DND-41 (cell line): ENCODE data around the gene GMPPA.

Source experiments
- ATAC-seq: fragments of 200-7000 bp; cut with Tn5 transposase; 3 replicates; pipeline ENCODE4 v1.9.1; 2021; ENCODE audit warnings: low read depth; ENCODE audit not compliant: insufficient read depth
- DNase-seq: peaks from one replicate; pipeline ENCODE4 v3.0.0-alpha.2; 2020
- H2AFZ ChIP-seq: 2 replicates; pipeline ENCODE4 v1.6.0; 2012; ENCODE audit warnings: low read depth, low read length
- H3K27ac ChIP-seq: 2 replicates; pipeline ENCODE4 v1.5.1; 2012; ENCODE audit warnings: low read length, inconsistent platforms
- H3K27me3 ChIP-seq: fragments of 200-600 bp; sonication (generic); 2 replicates; pipeline ENCODE4 v1.6.0; 2012; ENCODE audit warnings: low read length, mild to moderate bottlenecking, inconsistent platforms; ENCODE audit not compliant: insufficient read depth, poor library complexity
- H3K36me3 ChIP-seq: 2 replicates; pipeline ENCODE4 v1.5.1; 2012; ENCODE audit warnings: low read length, inconsistent platforms; ENCODE audit not compliant: insufficient read depth
- H3K4me1 ChIP-seq: 2 replicates; pipeline ENCODE4 v1.5.1; 2012; ENCODE audit warnings: mild to moderate bottlenecking, low read length; ENCODE audit not compliant: insufficient read depth
- H3K4me2 ChIP-seq: 2 replicates; pipeline ENCODE4 v1.6.0; 2012; ENCODE audit warnings: mild to moderate bottlenecking, moderate library complexity, low read length, inconsistent platforms; ENCODE audit not compliant: insufficient read depth
- H3K4me3 ChIP-seq, 2 experiments: fragments of 200-600 bp in 1 of 2; shearing (Covaris generic) in 1 of 2; 2 replicates each; pipeline ENCODE4 v1.5.1; 2012 to 2016; ENCODE audit warnings: inconsistent platforms in 2 of 2, low read length in 2 of 2, mild to moderate bottlenecking in 2 of 2, low read depth in 1 of 2, moderate library complexity in 1 of 2
- H3K79me2 ChIP-seq: 2 replicates; pipeline ENCODE4 v1.6.0; 2012; ENCODE audit warnings: low read length, inconsistent platforms; ENCODE audit not compliant: insufficient read depth
- H3K9ac ChIP-seq: 2 replicates; pipeline ENCODE4 v1.6.0; 2012; ENCODE audit warnings: low read depth, mild to moderate bottlenecking, inconsistent platforms, low read length, moderate library complexity
- H3K9me3 ChIP-seq: 2 replicates; pipeline ENCODE4 v1.5.1; 2012; ENCODE audit warnings: low read length, moderate library complexity, mild to moderate bottlenecking, inconsistent platforms; ENCODE audit not compliant: insufficient read depth, severe bottlenecking
- H4K20me1 ChIP-seq: 2 replicates; pipeline ENCODE4 v1.6.0; 2012; ENCODE audit warnings: low read length; ENCODE audit not compliant: insufficient read depth
- EZH2 ChIP-seq: IDR thresholded peaks from 3 replicates; pipeline ENCODE4 v1.6.1; 2012; ENCODE audit warnings: borderline replicate concordance, low read depth, mild to moderate bottlenecking, moderate library complexity, low read length, inconsistent platforms; ENCODE audit not compliant: severe bottlenecking
- TF ChIP-seq, protein P1 (sequence below): IDR thresholded peaks from 2 replicates; pipeline ENCODE4 v1.5.1; 2012; ENCODE audit warnings: borderline replicate concordance, low read length, moderate library complexity, mild to moderate bottlenecking; ENCODE audit not compliant: poor library complexity, severe bottlenecking; ENCODE audit errors: extremely low read depth

The GMPPA gene

GRCh38 chr2:219464286-219465032, 34.2 kb upstream of the GMPPA start:
- no peaks in the 10 kb centered on the region for H3K9me3 ChIP-seq

DNA sequence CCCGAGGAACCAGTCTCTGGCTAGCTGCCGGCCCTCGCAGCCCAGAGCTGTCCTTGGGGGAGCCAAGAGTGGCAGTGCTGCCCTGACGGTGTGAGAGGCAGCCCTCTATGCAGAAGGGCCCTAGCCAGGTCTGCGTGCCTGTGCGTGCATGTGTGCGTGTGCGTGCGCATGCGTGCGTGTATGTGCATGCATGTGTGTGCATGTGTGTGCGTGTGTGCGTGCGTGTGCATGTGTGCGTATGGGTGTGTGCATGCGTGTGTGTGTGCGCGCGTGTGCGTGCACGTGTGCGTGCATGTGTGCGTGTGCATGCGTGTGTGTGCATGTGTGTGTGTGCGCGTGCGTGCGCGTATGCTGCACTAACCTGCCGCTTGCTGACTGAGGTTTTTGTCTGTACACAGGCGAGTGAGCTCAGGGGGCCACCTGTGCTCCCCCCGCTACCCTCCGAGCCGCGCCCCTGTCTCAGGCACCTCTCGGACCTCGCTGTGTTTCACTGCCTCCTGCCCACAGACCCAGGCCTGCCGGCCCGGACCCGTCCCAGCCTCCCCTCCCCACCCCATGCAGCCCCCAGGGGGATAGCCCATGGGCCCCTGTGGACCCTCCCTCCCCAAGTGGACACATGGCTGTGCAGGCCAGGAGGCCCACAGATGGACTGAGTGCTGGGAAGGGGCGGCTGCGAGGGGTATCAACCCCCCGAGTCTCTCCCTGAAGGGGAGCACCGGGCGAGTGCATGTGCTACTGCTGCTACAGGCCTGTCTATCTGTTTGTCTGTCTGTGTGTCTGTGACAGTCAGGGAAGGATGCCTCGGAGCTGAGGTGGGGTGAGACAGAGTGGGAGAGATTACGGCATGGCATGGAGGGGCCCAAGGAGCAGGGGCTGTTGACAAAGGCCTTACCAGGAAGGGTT, 32.8 kb upstream of the GMPPA start:
- Histone ChIP-seq H3K4me3 (no peak overlapping the region), H3K4me2 (no peak overlapping the region), H3K36me3 (no peaks in the 10 kb centered on the region), H2AFZ (no peak overlapping the region), H3K9ac (no peak overlapping the region), H3K4me1 (no peaks in the 10 kb centered on the region), H4K20me1 (no peaks in the 10 kb centered on the region), H3K9me3 (no peaks in the 10 kb centered on the region), H3K27me3 (no peaks in the 10 kb centered on the region), H3K79me2 (no peaks in the 10 kb centered on the region), H3K27ac (no peak overlapping the region)
- DNase-seq: no peak
- no peak for ATAC-seq
- TF ChIP-seq EZH2: no peak

More at GRCh38 chr2:219464286-219465032, 34.2 kb upstream of the GMPPA start:
- ATAC-seq (no peak), DNase-seq (no peak)
- Histone ChIP-seq H3K79me2 (no peaks in the 10 kb centered on the region), H2AFZ (no peak overlapping the region), H3K4me2 (no peak overlapping the region), H3K27me3 (no peaks in the 10 kb centered on the region), H3K36me3 (no peaks in the 10 kb centered on the region), H4K20me1 (peaks cover 4% of the 10 kb centered on the region; the same call in 1 of the 2 replicates), H3K9ac (no peak overlapping the region), H3K27ac (no peak overlapping the region), H3K4me1 (no peaks in the 10 kb centered on the region), H3K4me3 (no peak overlapping the region)
- TF ChIP-seq, protein P1, sequence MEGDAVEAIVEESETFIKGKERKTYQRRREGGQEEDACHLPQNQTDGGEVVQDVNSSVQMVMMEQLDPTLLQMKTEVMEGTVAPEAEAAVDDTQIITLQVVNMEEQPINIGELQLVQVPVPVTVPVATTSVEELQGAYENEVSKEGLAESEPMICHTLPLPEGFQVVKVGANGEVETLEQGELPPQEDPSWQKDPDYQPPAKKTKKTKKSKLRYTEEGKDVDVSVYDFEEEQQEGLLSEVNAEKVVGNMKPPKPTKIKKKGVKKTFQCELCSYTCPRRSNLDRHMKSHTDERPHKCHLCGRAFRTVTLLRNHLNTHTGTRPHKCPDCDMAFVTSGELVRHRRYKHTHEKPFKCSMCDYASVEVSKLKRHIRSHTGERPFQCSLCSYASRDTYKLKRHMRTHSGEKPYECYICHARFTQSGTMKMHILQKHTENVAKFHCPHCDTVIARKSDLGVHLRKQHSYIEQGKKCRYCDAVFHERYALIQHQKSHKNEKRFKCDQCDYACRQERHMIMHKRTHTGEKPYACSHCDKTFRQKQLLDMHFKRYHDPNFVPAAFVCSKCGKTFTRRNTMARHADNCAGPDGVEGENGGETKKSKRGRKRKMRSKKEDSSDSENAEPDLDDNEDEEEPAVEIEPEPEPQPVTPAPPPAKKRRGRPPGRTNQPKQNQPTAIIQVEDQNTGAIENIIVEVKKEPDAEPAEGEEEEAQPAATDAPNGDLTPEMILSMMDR: no peak
- no peak for TF ChIP-seq EZH2

GRCh38 chr2:219466816-219467735, 31.6 kb upstream of the GMPPA start:
- H3K4me3 ChIP-seq: no peak overlapping the region
- no peaks in the 10 kb centered on the region for H3K9me3 ChIP-seq
- no peak overlapping the region for H3K27ac ChIP-seq
- ATAC-seq: no peak
- H3K27me3 ChIP-seq: no peaks in the 10 kb centered on the region
- H3K4me2 ChIP-seq: no peak overlapping the region
- H3K9ac ChIP-seq: no peak overlapping the region
- H3K4me1 ChIP-seq: no peaks in the 10 kb centered on the region
- no peak overlapping the region for H2AFZ ChIP-seq
- no peak for DNase-seq
- no peaks in the 10 kb centered on the region for H4K20me1 ChIP-seq
- no peak for TF ChIP-seq EZH2
- TF ChIP-seq, protein P1: no peak
- H3K36me3 ChIP-seq: no peaks in the 10 kb centered on the region
- no peaks in the 10 kb centered on the region for H3K79me2 ChIP-seq
